Activated T-helper 1 cell treated with anti-CD3 and anti-CD28 coated beads, Interleukin-12 subunit alpha, Interleukin-12 subunit beta, Interleukin-2, Interleukin-4 antibody, amounts not matched to agents 30 ng/mL and 10 ng/mL and 1 ng/mL, durations not matched to agents 14 hours and 24 hours and 36 hours (primary cell): ENCODE measurements around the gene RWDD4. TPM values are rescaled to one million over a fixed set of nuclear protein-coding genes. Genes with fewer than 3 reads are reported as not detected.

ENCODE experiments used
- total RNA-seq: library from RNA; stranded (reverse); gene quantifications from 2 replicates; pipeline ENCODE4 v1.2.3, GENCODE V29; 2022

The RWDD4 gene
- total RNA-seq, 1 donor from 2014 or later: 24.2 TPM

Other genes with a start within 250 kb of the RWDD4 start
- 23.9 and 24.1 TPM in 2 replicates for gene CDKN2AIP, start 214.5 kb downstream of the RWDD4 start, total RNA-seq
- gene ING2, start 154.1 kb downstream of the RWDD4 start, total RNA-seq: 11.6 and 12.2 TPM in 2 replicates
- 23.0 and 33.7 TPM in 2 replicates for gene TRAPPC11, start 108 bp upstream of the RWDD4 start, total RNA-seq
- gene STOX2, start 246.1 kb upstream of the RWDD4 start, total RNA-seq: not detected in 2 replicates